Stimulated activated CD4-positive, alpha-beta T cell treated with anti-CD3 and anti-CD28 coated beads, TNF-alpha, amount 100 ng/mL, for 24 hours (primary cell): Measurements from ENCODE around the gene PDLIM5.
"Not testable (repeated sequence)": the region's sequence is repeated elsewhere in the genome, so short reads cannot be mapped to it uniquely, and the experiment has no call there.

Source experiments
- DNase-seq, 3 experiments: peaks; one replicate each; pipeline ENCODE4 v3.0.0-alpha.2; 2020; ENCODE audit warnings: low read depth in 3 of 3

Gene PDLIM5

DNA sequence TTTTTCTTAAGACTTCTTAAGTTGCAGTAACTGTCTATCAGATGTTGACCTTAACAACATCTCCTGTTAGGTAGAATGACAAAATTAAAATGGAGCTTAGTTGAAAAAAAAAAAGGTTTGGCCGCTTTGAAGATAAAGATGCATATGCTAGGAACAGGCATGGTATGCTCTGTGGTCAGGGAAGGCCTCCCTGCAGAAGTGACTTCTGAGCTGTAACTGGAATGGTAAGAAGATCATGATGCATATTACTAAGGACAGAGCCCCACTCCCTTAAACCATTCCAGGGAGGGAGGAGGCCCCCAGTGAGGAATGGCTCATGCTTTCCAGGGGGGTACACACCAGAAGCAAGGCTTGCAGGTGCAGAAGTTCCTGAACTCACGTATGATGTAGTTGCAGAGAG lies 43.7 kb downstream of the PDLIM5 start:
- DNase-seq = no peak

GRCh38 chr4:94497690-94498089 lies 45.9 kb downstream of the PDLIM5 start:
- DNase-seq = no peak

DNA sequence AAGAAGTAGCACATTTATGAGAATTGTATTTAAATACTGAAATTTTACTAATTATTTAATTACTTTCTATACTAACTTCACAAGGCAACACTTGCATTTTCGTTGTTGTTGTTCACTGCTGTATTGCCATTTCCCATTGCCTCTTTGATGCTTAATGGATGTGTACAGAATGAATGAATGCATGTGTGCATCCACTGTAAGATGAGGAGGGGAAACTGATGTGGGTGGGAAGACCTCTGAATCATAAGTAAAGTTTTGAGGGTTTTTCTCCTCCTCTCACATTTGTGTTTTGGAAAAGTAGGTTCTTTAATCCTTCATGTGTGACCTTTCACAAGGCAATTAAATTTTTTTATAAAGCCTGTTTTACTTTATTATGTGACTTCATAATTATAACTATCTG lies 46.8 kb downstream of the PDLIM5 start:
- DNase-seq = no peak

DNA sequence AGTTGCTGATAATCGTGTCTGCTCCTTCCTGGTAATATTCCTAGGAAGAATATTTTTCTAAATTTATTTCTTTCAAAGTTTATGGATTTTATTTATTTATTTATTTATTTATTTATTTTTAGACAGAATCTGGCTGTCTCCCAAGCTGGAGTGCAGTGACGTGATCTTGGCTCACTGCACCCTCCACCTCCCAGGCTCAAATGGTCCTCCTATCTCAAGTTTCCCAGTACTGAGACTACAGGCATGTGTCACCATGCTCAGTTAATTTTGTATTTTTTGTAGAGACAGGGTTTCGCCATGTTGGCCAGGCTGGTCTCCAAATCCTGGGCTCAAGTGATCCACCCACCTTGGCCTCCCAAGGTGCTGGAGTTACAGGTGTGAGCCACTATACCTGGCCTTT lies 48.9 kb downstream of the PDLIM5 start:
- no peak for DNase-seq

DNA sequence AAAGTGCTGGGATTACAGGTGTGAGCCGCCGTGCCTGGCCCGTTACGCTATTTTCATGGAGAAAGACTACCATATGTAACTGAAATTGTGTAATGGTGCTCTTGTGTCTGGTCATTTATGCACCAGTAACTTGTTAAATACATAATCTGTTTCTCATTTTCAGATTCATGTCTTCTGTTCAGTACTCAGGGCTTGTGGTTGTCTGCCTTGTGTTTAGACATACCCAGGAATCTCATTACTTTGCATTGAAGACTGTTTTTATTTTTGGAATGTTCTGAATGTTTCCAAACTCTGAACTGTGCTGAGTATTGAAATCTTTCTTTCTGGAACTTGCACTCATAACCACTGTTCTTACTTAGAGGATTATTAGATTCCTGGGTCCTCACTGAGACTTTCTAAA lies 52.8 kb downstream of the PDLIM5 start:
- no peak for DNase-seq

DNA sequence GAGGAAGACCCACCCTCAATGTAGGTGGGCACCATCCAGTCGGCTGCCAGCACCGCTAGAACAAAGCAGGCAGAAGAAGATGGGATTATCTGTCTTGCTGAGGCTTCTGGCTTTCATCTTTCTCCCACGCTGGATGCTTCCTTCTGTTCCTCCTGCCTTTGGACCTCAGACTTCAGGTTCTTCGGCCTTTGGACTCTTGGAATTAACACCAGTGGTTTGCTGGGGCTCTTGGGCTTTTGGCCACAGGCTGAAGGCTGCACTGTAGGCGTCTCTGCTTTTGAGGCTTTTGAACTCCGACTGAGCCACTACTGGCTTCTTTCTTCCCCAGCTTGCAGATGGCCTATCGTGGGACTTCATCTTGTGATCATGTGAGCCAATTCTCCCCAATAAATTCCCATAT lies 55.1 kb downstream of the PDLIM5 start:
- DNase-seq = no peak

DNA sequence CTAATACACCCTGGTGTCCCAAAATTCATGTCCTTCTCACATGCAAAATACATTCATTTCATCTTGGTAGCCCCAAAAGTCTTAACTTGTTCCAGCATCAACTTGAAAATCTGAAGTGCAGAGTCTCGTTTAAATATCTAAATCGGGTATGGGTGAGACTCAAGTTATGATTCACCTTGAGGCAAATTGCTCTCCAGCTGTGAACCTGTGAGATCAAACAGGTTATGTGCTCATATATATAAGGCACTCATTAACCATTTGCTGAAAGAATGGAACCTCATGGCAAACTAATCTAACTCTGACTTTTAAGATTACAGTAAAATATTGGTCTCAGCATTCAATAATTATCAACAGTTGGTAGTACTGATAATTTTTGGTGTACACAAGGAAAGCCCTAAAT lies 55.5 kb downstream of the PDLIM5 start:
- no peak for DNase-seq

GRCh38 chr4:94507708-94508107 lies 56.0 kb downstream of the PDLIM5 start:
- DNase-seq = no peak

GRCh38 chr4:94508296-94508695 lies 56.6 kb downstream of the PDLIM5 start:
- DNase-seq = no peak

GRCh38 chr4:94508806-94509205 lies 57.1 kb downstream of the PDLIM5 start:
- DNase-seq = no peak

DNA sequence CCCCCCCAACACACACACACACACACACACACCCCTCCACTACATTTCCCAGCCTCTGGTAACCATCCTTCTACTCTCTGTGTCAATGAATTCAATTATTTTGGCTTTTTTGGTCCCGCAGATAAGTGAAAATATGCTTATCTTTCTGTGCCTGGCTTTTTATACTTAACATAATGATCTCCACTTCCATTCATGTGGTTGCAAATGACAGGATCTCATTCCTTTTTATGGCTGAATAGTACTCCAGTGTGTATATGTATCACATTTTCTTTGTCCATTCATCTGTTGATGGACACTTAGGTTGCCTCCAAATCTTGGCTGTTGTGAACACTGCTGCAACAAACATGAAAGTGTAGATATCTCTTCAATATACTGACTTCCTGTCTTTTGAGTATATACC lies 59.8 kb downstream of the PDLIM5 start:
- DNase-seq = no peak

DNA sequence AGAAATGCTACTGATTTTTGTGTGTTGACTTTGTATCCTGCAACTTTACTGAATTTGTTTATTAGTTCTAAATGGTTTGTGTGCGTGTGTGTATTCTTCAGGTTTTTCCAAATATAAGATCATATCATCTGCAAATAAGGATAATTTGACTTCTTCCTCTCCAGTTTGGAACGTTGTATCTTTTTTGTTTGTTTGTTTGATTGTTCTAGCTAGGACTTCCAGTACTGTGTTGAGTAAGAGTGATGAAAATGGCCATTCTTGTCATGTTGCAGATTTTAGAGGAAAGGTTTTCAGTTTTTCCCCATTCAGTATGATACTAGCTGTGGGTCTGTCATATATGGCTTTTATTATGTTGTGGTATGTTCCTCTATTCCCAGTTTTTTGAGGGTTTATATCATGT lies 61.8 kb downstream of the PDLIM5 start:
- DNase-seq = not testable (repeated sequence)

DNA sequence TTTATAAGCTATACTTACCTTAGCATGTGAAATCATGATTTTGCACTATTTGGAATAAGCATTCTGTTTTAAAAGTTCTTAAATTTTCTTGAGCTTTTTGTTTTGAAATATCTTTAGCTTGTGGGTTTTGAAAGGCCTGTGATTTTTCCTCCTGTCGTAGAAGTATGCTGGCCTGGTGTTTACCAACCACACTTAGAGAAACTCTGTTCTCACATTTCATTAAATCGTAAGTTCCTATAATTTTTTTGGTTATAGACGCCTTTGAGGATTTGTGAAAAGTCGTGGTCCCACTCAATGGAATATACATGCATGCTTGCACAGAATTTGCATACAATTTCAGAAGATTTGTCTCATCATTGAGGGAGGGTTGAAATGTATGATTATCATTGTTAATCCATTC lies 63.6 kb downstream of the PDLIM5 start:
- no peak for DNase-seq

GRCh38 chr4:94516067-94516466 lies 64.3 kb downstream of the PDLIM5 start:
- no peak for DNase-seq

DNA sequence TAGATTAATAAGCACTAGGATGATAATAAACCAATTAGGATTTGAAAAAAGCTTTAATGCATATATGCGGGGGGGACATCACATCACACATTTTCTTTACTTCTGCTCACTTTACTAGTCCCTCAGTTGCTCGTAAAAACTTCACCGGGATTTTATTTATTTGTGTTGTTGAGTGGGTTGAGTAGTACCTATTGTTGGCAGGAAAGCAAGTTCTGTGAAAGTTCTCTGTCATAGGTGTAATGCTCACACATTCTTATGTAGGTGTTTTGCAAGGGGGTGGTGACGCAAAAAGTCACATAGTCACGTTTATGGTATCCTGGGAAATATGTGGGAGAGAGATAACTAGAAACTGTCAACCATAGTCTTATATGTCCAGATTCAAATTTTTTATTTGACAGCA lies 65.3 kb downstream of the PDLIM5 start:
- no peak for DNase-seq

DNA sequence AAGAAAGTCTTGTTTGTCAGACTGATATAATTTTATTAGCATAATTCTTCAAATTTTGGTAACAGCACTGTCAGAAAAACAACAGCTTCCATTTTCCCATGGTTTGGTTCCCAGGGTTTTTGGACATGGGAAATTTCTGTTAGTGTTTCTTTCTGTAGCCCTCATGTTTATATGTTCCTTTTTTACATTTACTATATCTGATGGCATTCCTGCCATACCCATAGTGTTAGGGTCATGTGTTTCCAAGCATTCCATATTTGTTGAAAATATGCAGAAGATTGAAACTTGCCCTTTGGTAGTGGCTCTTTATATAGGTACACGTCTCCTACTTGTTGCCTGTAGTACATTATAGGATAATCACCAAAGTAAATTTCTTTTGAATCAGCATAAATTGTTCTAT lies 65.8 kb downstream of the PDLIM5 start:
- no peak for DNase-seq

- DNase-seq = no peak
Measured at GRCh38 chr4:94519019-94519418, 67.3 kb downstream of the PDLIM5 start.

GRCh38 chr4:94519925-94520789 lies 68.4 kb downstream of the PDLIM5 start:
- DNase-seq = no peak

- no peak for DNase-seq
Measured at GRCh38 chr4:94523033-94523580, 71.4 kb downstream of the PDLIM5 start.

DNA sequence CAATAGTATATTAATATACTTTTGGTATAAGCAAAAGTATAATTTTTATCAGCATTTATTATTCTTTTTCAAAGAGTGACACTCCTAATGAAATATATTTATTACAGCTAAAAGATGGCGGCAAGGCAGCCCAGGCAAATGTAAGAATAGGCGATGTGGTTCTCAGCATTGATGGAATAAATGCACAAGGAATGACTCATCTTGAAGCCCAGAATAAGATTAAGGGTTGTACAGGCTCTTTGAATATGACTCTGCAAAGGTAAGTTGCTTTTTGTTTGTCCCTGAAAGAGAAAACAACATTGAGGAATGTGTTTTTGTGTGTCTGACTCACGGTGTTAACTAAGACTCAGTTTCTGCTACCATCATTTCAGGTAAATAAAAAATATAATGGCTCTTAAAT lies 71.9 kb downstream of the PDLIM5 start:
- DNase-seq = no peak

- DNase-seq = no peak
Measured at GRCh38 chr4:94525993-94526728, 74.4 kb downstream of the PDLIM5 start.

GRCh38 chr4:94527556-94528233 lies 76.0 kb downstream of the PDLIM5 start:
- no peak for DNase-seq
